GM21367 (cell line): ENCODE results near the gene MAP9.
A peak's percentile ranks its signal among the peaks of the same experiment; 100 is the strongest.
"Not testable (repeated sequence)": the region's sequence is repeated elsewhere in the genome, so short reads cannot be mapped to it uniquely, and the experiment has no call there.

Experiments used
- ATAC-seq: cut with Tn5 transposase; IDR thresholded peaks from one replicate; pipeline ENCODE4 v1.9.1; 2021; ENCODE audit not compliant: unreplicated experiment

The MAP9 gene

DNA sequence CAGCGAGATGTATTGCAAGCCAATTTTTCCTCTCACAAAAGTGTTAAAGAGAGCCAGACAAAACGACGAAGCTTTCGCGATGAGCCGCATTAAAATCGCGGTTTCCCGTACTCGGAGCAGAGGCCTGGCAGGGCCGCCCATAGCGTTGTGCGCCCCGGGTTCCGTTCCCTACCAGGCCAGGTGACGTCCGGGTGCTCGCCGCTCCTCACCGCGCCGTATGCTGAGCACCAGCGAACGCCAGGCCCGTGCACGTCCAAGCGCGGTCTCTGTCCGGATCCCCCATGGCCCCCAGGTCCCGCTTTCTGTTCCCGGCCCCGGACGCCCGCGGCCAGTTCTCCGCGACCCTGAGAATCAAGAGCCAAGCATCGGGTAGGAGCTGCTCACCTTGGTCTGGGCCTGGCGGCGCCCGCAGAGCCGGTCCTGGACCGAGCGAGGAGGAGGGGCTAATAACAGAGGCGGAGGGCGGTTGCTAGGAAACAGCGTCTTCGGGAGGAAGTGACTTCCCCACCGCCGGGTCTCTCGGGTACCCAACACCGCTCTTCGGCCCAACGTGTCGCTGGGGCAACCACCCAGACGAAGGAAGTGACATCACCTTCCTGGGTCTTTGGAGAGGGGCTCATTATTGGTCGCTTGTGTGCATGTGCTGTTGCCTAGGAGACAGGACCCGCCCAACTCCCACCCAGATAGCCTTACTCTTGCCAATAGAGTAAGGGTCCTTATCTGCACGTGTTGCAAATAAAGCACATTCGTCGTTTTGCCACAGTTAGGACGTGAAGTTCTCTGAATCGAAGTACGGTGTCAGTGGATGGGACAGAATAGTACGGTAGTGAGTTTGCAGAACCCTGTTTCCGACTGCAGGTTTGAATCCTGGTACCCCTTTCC, at the start of gene MAP9:
TSS of gene MAP9 (minus strand) at position 579 of the 882 bp plus-strand sequence. CDS start 1,115 bp downstream, outside the sequence.
- ATAC-seq, result peak; percentile 99

GRCh38 chr4:155424778-155425177, 48.0 kb upstream of the MAP9 start:
- not testable (repeated sequence) for ATAC-seq

DNA sequence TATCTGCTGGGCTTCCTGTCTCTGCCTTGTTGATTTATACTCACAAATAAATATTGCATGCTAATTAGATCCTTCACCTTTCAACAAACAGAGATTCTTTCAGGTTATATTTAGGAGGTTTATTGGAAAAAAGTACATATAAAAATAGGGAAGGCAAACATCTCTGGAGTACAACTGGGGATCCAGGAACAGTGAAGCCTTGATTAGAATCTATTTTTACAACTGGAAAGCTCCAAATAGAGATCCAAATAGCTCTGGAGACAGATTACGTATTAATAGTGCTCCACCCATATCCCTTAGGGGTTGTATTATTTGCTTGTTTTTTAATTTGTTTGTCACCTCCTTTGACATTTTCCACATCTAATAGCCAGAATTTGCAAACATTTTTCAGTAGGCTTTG, 46.9 kb upstream of the MAP9 start:
- ATAC-seq, result no peak

- no peak for ATAC-seq
Observed at GRCh38 chr4:155419266-155419665, 42.5 kb upstream of the MAP9 start.

DNA sequence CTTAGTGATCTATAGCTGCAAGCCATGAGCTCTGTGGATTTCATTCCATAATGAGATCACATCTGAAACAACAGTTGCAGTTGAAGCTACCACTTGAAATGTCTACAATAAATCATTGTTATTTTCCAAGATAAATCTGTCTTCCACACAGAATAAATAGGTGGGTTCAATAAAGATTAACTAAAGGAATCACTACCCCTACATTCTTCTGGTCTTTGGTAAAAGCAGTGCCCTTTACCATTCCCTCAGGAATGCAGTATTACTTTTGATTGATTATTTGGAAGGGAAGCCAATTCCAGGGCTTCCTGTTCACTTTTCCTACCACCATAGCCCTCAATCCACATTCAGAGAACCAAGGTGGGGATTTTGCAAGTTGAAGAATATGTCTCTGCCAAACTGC, 38.9 kb upstream of the MAP9 start:
- ATAC-seq, result no peak

DNA sequence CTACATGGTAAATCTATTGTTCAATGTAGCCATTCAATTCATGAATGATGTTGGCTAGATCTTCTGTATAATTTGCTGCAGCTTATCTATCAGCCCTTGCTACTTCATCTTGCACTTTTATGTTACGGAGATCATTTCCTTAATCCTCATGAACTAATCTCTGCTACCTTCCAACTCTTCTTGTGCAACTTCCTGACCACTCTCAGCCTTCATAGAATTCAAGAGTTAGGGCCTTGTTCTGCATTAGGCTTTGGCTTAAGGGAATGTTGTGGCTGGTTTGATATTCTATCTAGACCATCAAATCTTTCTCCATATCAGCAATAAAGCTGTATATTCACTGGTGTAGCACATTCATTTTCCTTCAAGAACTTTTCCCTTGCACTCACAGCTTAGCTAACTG, 36.7 kb upstream of the MAP9 start:
- no peak for ATAC-seq

DNA sequence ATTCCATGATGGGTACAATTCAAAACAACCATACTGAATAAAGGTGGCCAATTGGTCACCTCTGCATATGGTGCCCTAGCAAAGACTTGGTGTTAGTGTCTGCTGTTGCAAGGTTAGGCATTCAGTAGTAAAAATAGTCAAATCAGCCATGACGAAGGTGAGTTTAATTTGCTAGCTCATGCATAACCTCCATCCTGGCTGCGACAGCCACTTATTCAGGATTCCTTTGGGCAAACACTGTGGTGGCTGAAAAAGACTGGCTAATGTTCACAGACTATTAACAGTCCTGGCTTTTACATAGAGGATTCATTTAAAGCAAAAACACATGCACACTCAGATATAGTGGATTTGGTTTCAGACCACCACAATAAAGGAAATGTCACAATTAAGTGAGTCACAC, 34.8 kb upstream of the MAP9 start:
- ATAC-seq, result no peak

DNA sequence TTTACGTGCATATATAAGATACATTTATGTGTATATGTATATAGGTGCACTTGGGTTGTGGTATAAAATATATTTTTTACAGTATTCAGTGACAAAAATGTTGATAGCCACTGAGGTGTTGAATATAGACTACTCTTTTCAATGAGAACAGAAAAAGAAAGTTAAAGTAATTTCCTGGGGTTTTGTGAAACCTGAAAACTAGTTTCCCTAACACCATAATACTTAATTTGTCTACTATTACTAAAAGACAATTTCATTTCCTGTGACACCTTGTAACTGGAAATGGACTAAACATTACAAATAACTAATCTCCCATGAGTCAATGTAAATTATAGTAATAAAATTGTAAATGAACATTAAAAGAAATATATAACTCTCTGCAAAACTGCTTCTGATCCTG, 32.0 kb upstream of the MAP9 start:
- no peak for ATAC-seq

GRCh38 chr4:155407480-155407879, 30.7 kb upstream of the MAP9 start:
- no peak for ATAC-seq

DNA sequence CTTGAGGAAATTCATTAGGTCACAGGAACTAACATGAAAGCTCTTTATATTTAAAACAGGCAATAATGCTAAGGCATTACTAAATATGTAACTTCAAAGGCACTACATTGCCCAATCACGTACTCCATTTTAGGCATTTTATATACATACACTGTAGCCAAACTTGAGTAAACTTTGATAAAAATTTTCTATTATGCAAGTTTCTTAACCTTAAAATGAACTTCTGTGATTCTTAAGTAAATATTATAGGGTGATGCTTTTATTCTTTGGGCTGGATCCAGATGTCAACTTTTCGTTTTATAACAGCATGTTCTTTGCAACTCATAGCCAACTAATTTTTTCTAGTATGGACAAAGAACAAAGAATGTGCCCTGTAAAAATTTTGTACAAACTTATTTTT, 28.3 kb upstream of the MAP9 start:
- no peak for ATAC-seq

GRCh38 chr4:155403886-155404285, 27.1 kb upstream of the MAP9 start:
- no peak for ATAC-seq

GRCh38 chr4:155402941-155403340, 26.2 kb upstream of the MAP9 start:
- no peak for ATAC-seq

DNA sequence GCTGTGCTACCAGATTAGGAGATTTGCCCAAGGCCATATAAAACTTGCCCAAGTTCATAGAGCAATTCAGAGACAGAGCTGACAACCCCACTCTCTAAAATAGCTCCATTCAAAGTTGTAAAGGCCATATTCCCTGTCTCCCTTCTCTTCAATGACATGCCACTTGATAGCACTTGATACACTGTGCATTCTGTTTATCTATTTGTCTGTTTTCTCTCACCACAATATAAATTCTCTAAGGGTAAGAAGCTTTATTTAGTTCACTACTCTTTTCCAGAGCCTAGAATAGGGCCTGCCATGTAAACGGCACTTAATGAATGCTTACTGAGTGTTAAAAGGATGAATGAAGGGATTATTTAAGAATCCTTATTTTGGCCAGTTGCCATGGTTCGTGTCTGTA, 24.1 kb upstream of the MAP9 start:
- no peak for ATAC-seq

GRCh38 chr4:155399974-155400697, 23.4 kb upstream of the MAP9 start:
- ATAC-seq, result no peak

DNA sequence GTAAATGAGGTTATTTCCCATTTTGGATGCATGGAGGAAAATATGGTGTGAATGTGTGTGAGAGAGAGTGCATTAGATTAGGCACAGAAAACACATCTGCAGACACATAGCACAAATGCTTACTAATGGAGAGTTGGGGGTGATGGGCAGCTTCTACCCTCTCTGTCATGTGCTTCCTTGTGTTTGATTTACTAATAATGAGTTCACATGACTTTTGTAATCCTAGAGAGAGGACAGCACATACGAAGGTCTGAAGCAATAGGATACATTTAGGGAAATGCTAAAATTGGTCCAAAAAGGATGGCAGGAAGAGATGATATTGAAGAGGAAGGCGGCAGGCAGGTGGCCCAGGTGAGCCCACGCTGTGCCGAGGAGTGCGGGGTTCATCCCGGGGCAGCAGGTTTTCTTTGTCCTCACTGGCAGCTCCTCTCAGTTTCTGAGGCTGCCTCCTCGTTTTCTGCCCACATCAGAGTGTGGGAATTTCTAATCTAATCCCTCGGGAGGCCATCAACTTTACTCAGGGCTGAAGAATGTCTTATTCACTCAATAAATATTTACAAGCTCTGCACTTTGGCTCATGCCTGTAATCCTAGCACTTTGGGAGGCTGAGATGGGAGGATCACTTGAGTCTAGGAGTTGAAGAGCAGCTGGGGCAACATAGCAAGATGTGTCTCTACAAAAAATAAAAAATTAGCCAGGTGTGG, 15.9 kb upstream of the MAP9 start:
- ATAC-seq, result no peak

DNA sequence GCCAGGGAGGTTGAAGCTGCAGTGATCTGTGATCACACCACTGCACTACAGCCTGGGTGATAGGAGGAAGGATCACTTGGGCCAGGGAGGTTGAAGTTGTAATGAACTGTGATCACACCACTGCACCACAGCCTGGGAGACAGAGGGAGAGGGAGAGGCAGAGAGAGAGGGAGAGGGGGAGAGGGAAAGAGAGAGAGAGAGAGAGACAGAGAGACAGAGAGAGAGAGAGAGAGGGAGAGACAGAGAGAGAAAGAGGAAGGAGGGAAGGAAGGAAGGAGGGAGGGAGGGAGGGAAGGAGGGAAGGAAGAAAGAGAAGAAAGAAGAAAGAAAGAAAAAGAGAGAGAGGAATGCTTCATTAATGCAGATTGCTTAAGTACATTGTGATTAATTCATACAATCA, 15.2 kb upstream of the MAP9 start:
- ATAC-seq, result no peak

DNA sequence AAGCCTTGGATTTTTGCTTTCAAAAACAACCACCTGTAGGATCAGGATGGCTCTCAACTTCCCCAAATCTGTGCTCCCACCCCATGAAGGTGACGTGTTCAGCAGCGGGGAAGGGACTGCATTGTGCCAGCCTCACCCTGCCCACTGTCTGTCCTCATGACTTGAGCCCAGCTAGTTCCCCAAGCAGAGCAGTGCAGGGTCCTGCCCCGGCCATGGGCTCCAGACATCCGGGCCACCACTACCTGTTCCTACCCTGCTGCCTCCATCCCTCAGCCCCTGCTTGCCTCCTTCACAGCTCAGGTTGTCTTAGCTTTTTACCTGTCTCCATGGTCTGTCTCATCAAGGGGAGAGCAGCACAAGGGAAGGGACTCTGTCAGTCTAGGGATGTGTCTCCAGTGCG, 11.4 kb upstream of the MAP9 start:
- no peak for ATAC-seq

DNA sequence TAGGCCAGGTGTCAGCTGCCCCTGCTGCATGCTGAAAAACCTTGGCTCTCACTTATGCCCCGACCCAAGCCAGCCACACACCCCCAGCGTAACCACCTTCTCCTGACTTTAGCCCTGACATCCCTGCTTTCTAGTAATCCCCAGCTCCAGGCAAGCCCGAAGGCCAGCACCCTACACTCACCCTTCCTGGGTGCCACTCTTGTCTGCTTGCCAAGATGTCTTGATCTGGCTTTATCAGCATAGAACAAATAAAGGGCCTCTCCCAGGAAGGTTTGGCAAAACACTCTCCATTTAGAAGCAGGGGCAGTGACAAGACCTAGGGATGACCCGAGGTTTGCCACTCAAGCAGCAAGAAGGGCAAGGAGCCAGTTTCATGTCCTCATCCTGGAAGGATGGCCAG, 6.8 kb upstream of the MAP9 start:
- no peak for ATAC-seq

- ATAC-seq, result no peak
Observed at GRCh38 chr4:155377276-155377675, 511 bp upstream of the MAP9 start.

GRCh38 chr4:155371432-155372043, 5.2 kb downstream of the MAP9 start:
- ATAC-seq, result peak; percentile 26

DNA sequence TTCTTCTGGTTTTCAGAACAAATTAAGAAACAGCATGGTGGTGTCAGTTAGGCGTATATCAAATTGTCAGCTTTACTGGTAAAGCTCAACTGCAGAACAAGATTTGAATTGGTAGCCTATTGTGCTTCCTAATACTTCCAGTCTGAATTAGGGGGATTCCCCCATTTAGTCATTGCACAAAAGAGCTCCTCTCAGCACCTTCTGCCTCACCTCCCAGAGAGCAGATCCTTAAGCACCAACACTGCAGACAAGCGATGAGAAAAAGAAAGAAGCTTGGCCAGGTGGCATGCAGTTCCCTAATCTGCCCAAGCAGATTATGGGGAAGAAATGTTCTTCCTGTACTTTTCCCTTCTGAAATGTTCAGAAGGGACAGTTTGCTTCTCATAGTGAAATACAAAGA, 9.2 kb downstream of the MAP9 start:
- ATAC-seq, result peak; percentile 48
